GM12878 (cell line): ENCODE data around the gene RMND1. TPM values are rescaled to one million over a fixed set of nuclear protein-coding genes. Genes with fewer than 3 reads are reported as not detected.

Experiments used
- ASH2L ChIP-seq: fragments of 300-600, 200-600 bp; sonication (generic); IDR thresholded peaks from 2 replicates; pipeline ENCODE4 v1.6.1; 2017; ENCODE audit warnings: low read depth, mild to moderate bottlenecking, borderline replicate concordance
- BRCA1 ChIP-seq: IDR thresholded peaks from 2 replicates; pipeline ENCODE4 v1.6.1; 2011; ENCODE audit warnings: low read depth, low read length, improper control_type of control experiment
- CBFB ChIP-seq: IDR thresholded peaks from 2 replicates; pipeline ENCODE4 v1.6.1; 2016; ENCODE audit warnings: antibody characterized with exemption, low read depth
- DPF2 ChIP-seq: fragments of 450-650 bp; IDR thresholded peaks from 2 replicates; pipeline ENCODE4 v1.6.1; 2017; ENCODE audit warnings: mild to moderate bottlenecking
- HCFC1 ChIP-seq: fragments of 150-350 bp; IDR thresholded peaks from 2 replicates; pipeline ENCODE4 v1.6.1; 2014; ENCODE audit warnings: low read length
- IKZF2 ChIP-seq, 2 experiments: fragments of 450-650 bp; IDR thresholded peaks; 2 replicates each; pipeline ENCODE4 v1.6.1; 2017; ENCODE audit warnings: mild to moderate bottlenecking in 2 of 2, moderate library complexity in 2 of 2
- JUNB ChIP-seq: IDR thresholded peaks from 2 replicates; pipeline ENCODE4 v1.6.1; 2016; ENCODE audit warnings: antibody characterized with exemption, mild to moderate bottlenecking
- MTA2 ChIP-seq: fragments of 450-650 bp; IDR thresholded peaks from 2 replicates; pipeline ENCODE4 v1.6.1; 2016; ENCODE audit warnings: low read depth, mild to moderate bottlenecking, moderate library complexity
- MYC ChIP-seq: IDR thresholded peaks from 2 replicates; pipeline ENCODE4 v1.6.1; 2011; ENCODE audit warnings: mild to moderate bottlenecking, low read length, moderate library complexity, inconsistent platforms; ENCODE audit not compliant: insufficient read depth, insufficient replicate concordance, insufficient read length, severe bottlenecking
- POLR2A ChIP-seq: IDR thresholded peaks from 2 replicates; pipeline ENCODE4 v1.6.1; 2011; ENCODE audit warnings: low read depth, mild to moderate bottlenecking, low read length
- POLR2AphosphoS2 ChIP-seq: IDR thresholded peaks from 2 replicates; pipeline ENCODE4 v1.6.1; 2011; ENCODE audit warnings: low read depth, mild to moderate bottlenecking, low read length, improper control_type of control experiment, moderate library complexity
- TARDBP ChIP-seq: IDR thresholded peaks from 2 replicates; pipeline ENCODE4 v1.6.1; 2016; ENCODE audit warnings: borderline replicate concordance
- ZNF207 ChIP-seq: fragments of 450-650 bp; IDR thresholded peaks from 2 replicates; pipeline ENCODE4 v1.6.1; 2014; ENCODE audit warnings: antibody characterized with exemption, mild to moderate bottlenecking, borderline replicate concordance
- polyA plus RNA-seq, 11 experiments: library from polyadenylated mRNA; depleted of rRNA in 4 of 11; unstranded in 6 of 11; stranded (reverse) in 5 of 11; fragments of >200 nt; fragmentation: Nextera tagmentation in 4 of 11; fragmentation: Illumina TruSeq in 1 of 11; extraction: Ambion mirVana in 4 of 11; extraction: Trizol in 1 of 11; gene quantifications; 1 replicate in 1 of 11; 2 replicates in 10 of 11; pipeline versions ENCODE4 v1.2.1 to v1.2.3, GENCODE V29; 2011 to 2016; ENCODE audit warnings: inconsistent platforms in 2 of 11, missing spikeins in 2 of 11, low read depth in 1 of 11
- total RNA-seq, 4 experiments: library from RNA; depleted of rRNA in 3 of 4; stranded (reverse); fragments of >200 nt in 3 of 4; fragmentation: Illumina TruSeq in 1 of 4; extraction: Trizol in 1 of 4; gene quantifications; 2 replicates each; pipeline versions ENCODE4 v1.2.1 to v1.2.3, GENCODE V29; 2013 to 2021
- TF ChIP-seq, protein P1 (sequence below): IDR thresholded peaks from 2 replicates; pipeline ENCODE4 v1.6.1; 2011; ENCODE audit warnings: mild to moderate bottlenecking, low read depth, low read length, moderate library complexity; ENCODE audit not compliant: insufficient replicate concordance
- TF ChIP-seq, protein P2 (sequence below): fragments of 450-650 bp; conservative IDR thresholded peaks from 2 replicates; pipeline ENCODE4 v1.6.1; 2017; ENCODE audit warnings: mild to moderate bottlenecking, moderate library complexity
- TF ChIP-seq, protein P3 (sequence below): fragments of 450-650 bp; IDR thresholded peaks from 2 replicates; pipeline ENCODE4 v1.6.1; 2016; ENCODE audit warnings: mild to moderate bottlenecking
- TF ChIP-seq, protein P4 (sequence below): IDR thresholded peaks from 2 replicates; pipeline ENCODE4 v1.6.1; 2012; ENCODE audit warnings: improper control_type of control experiment, low read depth, low read length; ENCODE audit not compliant: insufficient replicate concordance
- TF ChIP-seq, protein P5 (sequence below): IDR thresholded peaks from 2 replicates; pipeline ENCODE4 v1.6.1; 2012; ENCODE audit warnings: low read length, inconsistent platforms

RMND1 gene
- total and polyA plus RNA-seq, 10 of the 15 experiments (the other 5 are each of a cell fraction or from before 2014, with no cell fraction given): 15.9 to 34.5 (median 21.4) TPM

DNA sequence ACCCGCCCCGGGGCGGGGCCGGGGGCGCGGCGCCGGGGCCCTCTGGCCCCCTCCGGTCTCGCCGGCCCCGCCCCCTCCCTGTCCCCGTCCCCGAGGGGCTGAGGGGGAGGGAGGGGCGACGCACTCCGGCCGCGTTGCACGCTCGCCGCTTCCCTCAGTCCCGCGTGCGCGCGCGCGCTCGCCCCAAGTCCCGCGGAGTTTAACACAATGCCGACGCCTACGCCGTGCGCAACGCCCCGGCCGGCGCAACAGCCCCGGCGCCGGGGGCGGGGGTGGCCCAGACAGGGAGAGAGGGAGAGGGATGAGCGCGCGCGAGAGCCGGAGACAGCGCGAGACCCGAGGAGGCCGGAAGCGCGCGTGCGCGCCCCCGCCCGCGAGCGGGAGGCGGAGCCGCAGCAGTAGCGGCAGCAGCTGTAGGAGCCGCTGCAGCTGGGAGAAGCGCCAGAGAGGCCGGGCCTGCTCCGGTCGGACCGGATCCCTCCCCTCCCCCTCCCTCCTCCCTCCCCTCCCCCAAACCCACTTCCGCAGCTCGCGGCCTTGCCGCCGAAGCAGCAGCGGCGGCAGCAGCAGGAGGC lies 61.6 kb downstream of the RMND1 start (continued):
- TF ChIP-seq MYC: no peak
- TF ChIP-seq, protein P1, sequence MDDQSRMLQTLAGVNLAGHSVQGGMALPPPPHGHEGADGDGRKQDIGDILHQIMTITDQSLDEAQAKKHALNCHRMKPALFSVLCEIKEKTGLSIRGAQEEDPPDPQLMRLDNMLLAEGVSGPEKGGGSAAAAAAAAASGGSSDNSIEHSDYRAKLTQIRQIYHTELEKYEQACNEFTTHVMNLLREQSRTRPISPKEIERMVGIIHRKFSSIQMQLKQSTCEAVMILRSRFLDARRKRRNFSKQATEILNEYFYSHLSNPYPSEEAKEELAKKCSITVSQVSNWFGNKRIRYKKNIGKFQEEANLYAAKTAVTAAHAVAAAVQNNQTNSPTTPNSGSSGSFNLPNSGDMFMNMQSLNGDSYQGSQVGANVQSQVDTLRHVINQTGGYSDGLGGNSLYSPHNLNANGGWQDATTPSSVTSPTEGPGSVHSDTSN: peak; percentile 5
- no peak for TF ChIP-seq MTA2
- TF ChIP-seq, protein P2, sequence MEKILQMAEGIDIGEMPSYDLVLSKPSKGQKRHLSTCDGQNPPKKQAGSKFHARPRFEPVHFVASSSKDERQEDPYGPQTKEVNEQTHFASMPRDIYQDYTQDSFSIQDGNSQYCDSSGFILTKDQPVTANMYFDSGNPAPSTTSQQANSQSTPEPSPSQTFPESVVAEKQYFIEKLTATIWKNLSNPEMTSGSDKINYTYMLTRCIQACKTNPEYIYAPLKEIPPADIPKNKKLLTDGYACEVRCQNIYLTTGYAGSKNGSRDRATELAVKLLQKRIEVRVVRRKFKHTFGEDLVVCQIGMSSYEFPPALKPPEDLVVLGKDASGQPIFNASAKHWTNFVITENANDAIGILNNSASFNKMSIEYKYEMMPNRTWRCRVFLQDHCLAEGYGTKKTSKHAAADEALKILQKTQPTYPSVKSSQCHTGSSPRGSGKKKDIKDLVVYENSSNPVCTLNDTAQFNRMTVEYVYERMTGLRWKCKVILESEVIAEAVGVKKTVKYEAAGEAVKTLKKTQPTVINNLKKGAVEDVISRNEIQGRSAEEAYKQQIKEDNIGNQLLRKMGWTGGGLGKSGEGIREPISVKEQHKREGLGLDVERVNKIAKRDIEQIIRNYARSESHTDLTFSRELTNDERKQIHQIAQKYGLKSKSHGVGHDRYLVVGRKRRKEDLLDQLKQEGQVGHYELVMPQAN: no peak
- peak; percentile 52 for TF ChIP-seq HCFC1
- TF ChIP-seq TARDBP: no peak
- TF ChIP-seq, protein P3, sequence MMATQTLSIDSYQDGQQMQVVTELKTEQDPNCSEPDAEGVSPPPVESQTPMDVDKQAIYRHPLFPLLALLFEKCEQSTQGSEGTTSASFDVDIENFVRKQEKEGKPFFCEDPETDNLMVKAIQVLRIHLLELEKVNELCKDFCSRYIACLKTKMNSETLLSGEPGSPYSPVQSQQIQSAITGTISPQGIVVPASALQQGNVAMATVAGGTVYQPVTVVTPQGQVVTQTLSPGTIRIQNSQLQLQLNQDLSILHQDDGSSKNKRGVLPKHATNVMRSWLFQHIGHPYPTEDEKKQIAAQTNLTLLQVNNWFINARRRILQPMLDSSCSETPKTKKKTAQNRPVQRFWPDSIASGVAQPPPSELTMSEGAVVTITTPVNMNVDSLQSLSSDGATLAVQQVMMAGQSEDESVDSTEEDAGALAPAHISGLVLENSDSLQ: peak; percentile 36; the same call in 1 of the 2 replicates
- peak; percentile 70 for TF ChIP-seq CBFB
- TF ChIP-seq BRCA1: peak; percentile 94
- TF ChIP-seq POLR2A: peak; percentile 77
- peak; percentile 33; the same call in 1 of the 2 replicates for TF ChIP-seq ZNF207
- TF ChIP-seq ASH2L: no peak
- TF ChIP-seq POLR2AphosphoS2: no peak
- no peak for TF ChIP-seq DPF2
- TF ChIP-seq, protein P4, sequence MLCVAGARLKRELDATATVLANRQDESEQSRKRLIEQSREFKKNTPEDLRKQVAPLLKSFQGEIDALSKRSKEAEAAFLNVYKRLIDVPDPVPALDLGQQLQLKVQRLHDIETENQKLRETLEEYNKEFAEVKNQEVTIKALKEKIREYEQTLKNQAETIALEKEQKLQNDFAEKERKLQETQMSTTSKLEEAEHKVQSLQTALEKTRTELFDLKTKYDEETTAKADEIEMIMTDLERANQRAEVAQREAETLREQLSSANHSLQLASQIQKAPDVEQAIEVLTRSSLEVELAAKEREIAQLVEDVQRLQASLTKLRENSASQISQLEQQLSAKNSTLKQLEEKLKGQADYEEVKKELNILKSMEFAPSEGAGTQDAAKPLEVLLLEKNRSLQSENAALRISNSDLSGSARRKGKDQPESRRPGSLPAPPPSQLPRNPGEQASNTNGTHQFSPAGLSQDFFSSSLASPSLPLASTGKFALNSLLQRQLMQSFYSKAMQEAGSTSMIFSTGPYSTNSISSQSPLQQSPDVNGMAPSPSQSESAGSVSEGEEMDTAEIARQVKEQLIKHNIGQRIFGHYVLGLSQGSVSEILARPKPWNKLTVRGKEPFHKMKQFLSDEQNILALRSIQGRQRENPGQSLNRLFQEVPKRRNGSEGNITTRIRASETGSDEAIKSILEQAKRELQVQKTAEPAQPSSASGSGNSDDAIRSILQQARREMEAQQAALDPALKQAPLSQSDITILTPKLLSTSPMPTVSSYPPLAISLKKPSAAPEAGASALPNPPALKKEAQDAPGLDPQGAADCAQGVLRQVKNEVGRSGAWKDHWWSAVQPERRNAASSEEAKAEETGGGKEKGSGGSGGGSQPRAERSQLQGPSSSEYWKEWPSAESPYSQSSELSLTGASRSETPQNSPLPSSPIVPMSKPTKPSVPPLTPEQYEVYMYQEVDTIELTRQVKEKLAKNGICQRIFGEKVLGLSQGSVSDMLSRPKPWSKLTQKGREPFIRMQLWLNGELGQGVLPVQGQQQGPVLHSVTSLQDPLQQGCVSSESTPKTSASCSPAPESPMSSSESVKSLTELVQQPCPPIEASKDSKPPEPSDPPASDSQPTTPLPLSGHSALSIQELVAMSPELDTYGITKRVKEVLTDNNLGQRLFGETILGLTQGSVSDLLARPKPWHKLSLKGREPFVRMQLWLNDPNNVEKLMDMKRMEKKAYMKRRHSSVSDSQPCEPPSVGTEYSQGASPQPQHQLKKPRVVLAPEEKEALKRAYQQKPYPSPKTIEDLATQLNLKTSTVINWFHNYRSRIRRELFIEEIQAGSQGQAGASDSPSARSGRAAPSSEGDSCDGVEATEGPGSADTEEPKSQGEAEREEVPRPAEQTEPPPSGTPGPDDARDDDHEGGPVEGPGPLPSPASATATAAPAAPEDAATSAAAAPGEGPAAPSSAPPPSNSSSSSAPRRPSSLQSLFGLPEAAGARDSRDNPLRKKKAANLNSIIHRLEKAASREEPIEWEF: no peak
- TF ChIP-seq, protein P5, sequence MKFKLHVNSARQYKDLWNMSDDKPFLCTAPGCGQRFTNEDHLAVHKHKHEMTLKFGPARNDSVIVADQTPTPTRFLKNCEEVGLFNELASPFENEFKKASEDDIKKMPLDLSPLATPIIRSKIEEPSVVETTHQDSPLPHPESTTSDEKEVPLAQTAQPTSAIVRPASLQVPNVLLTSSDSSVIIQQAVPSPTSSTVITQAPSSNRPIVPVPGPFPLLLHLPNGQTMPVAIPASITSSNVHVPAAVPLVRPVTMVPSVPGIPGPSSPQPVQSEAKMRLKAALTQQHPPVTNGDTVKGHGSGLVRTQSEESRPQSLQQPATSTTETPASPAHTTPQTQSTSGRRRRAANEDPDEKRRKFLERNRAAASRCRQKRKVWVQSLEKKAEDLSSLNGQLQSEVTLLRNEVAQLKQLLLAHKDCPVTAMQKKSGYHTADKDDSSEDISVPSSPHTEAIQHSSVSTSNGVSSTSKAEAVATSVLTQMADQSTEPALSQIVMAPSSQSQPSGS: no peak
- no peak for TF ChIP-seq IKZF2 (IDR thresholded peaks at IDR 0.05)
- TF ChIP-seq JUNB: no peak
